MM.1S (cell line): ENCODE data around the gene EPB41.

Experiments used
- DNase-seq: peaks from one replicate; pipeline ENCODE4 v3.0.0-alpha.2; 2015
- H2AFZ ChIP-seq: fragments of 300-600 bp; sonication (generic); 2 replicates; pipeline ENCODE4 v1.6.0; 2016; ENCODE audit warnings: antibody characterized with exemption, low read length
- H3F3A ChIP-seq: fragments of 300-600 bp; sonication (generic); 2 replicates; pipeline ENCODE4 v1.6.1; 2016; ENCODE audit warnings: mild to moderate bottlenecking, antibody characterized with exemption, low read length, moderate library complexity, mixed read lengths; ENCODE audit not compliant: insufficient read depth
- H3K27ac ChIP-seq: fragments of 300-600 bp; sonication (generic); 2 replicates; pipeline ENCODE4 v1.5.1; 2016; ENCODE audit warnings: mild to moderate bottlenecking, low read length
- H3K27me3 ChIP-seq: fragments of 300-600 bp; sonication (generic); replicated peaks from 2 replicates; pipeline ENCODE4 v1.6.0; 2016; ENCODE audit warnings: low read length; ENCODE audit not compliant: insufficient read depth
- H3K36me3 ChIP-seq: fragments of 300-600 bp; sonication (generic); replicated peaks from 2 replicates; pipeline ENCODE4 v1.6.1; 2016; ENCODE audit warnings: mild to moderate bottlenecking, low read length, mixed read lengths; ENCODE audit not compliant: insufficient read depth
- H3K4me1 ChIP-seq: fragments of 300-600 bp; sonication (generic); 2 replicates; pipeline ENCODE4 v1.6.1; 2016; ENCODE audit warnings: low read length, mixed read lengths
- H3K4me2 ChIP-seq: fragments of 300-600 bp; sonication (generic); 2 replicates; pipeline ENCODE4 v1.6.0; 2016; ENCODE audit warnings: low read depth, low read length
- H3K4me3 ChIP-seq: fragments of 300-600 bp; sonication (generic); 2 replicates; pipeline ENCODE4 v1.5.1; 2016; ENCODE audit warnings: low read length, mixed read lengths
- H3K79me2 ChIP-seq: fragments of 300-600 bp; sonication (generic); 2 replicates; pipeline ENCODE4 v1.6.1; 2016; ENCODE audit warnings: mixed run types, low read length, mixed read lengths
- H3K9ac ChIP-seq: fragments of 300-600 bp; sonication (generic); 2 replicates; pipeline ENCODE4 v1.6.1; 2016; ENCODE audit warnings: low read length, mixed read lengths
- H3K9me2 ChIP-seq: fragments of 300-600 bp; sonication (generic); replicated peaks from 2 replicates; pipeline ENCODE4 v1.6.1; 2016; ENCODE audit warnings: mild to moderate bottlenecking, low read length, mixed read lengths; ENCODE audit not compliant: insufficient read depth
- H3K9me3 ChIP-seq: fragments of 300-600 bp; sonication (generic); replicated peaks from 2 replicates; pipeline ENCODE4 v1.6.1; 2016; ENCODE audit warnings: mild to moderate bottlenecking, low read length, mixed read lengths; ENCODE audit not compliant: insufficient read depth
- H4K20me1 ChIP-seq: fragments of 300-600 bp; sonication (generic); 2 replicates; pipeline ENCODE4 v1.6.1; 2016; ENCODE audit warnings: mild to moderate bottlenecking, low read length, moderate library complexity, mixed read lengths; ENCODE audit not compliant: insufficient read depth
- CTCF ChIP-seq: fragments of 300-600 bp; sonication (generic); IDR thresholded peaks from 2 replicates; pipeline ENCODE4 v1.5.1; 2016; ENCODE audit warnings: antibody characterized with exemption, low read length, mixed read lengths
- EZH2 ChIP-seq: fragments of 300-600 bp; sonication (generic); optimal IDR thresholded peaks from 2 replicates; pipeline ENCODE3; 2017; ENCODE audit warnings: low read depth, mild to moderate bottlenecking, antibody characterized with exemption, low read length, mixed read lengths
- EZH2phosphoT487 ChIP-seq: fragments of 300-600 bp; sonication (generic); IDR thresholded peaks from 2 replicates; pipeline ENCODE4 v1.6.1; 2018; ENCODE audit warnings: antibody characterized with exemption, low read length

Gene EPB41

GRCh38 chr1:28894785-28895184 is 19.6 kb upstream of the EPB41 start:
- Histone ChIP-seq H4K20me1 (no peaks in the 10 kb centered on the region), H3K27me3 (no peaks in the 10 kb centered on the region), H3K27ac (no peak overlapping the region), H3K9me3 (no peaks in the 10 kb centered on the region), H3K79me2 (peaks cover 58% of the 10 kb centered on the region), H2AFZ (no peak overlapping the region), H3K4me1 (no peaks in the 10 kb centered on the region), H3F3A (no peaks in the 10 kb centered on the region), H3K4me2 (no peak overlapping the region), H3K4me3 (no peak overlapping the region), H3K36me3 (no peaks in the 10 kb centered on the region), H3K9ac (no peak overlapping the region), H3K9me2 (no peaks in the 10 kb centered on the region)
- DNase-seq: no peak
- TF ChIP-seq CTCF: no peak
- TF ChIP-seq EZH2: no peak
- TF ChIP-seq EZH2phosphoT487: no peak

GRCh38 chr1:28895896-28896608 is 18.3 kb upstream of the EPB41 start:
- Histone ChIP-seq H2AFZ (no peak overlapping the region), H3K4me1 (no peaks in the 10 kb centered on the region), H3F3A (no peaks in the 10 kb centered on the region), H3K9me2 (no peaks in the 10 kb centered on the region), H3K4me2 (no peak overlapping the region), H3K9ac (no peak overlapping the region), H3K36me3 (no peaks in the 10 kb centered on the region), H3K27ac (no peak overlapping the region), H3K27me3 (no peaks in the 10 kb centered on the region), H3K79me2 (peaks cover 55% of the 10 kb centered on the region), H3K9me3 (no peaks in the 10 kb centered on the region), H3K4me3 (no peak overlapping the region), H4K20me1 (no peaks in the 10 kb centered on the region)
- no peak for DNase-seq
- TF ChIP-seq CTCF: no peak
- TF ChIP-seq EZH2phosphoT487: no peak
- TF ChIP-seq EZH2: no peak

DNA sequence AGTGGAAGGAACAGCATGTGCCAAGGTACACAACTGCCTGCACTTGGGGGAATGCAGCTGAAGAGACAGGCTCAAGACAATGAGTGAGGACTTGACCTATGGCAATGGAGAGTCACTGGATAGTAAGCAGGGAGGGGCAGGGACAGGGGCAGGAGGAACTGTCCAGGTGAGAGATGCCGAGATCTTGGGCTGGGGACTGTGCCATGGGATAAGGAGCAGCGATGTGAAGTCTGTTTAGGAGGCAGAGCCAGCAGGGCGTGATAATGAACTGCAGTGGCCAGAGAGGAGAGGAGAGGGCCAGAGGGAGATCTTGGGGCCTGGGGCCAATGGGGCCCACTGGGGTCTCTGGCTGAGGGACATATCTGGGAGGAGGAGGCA is 17.8 kb upstream of the EPB41 start:
- no peaks in the 10 kb centered on the region for H4K20me1 ChIP-seq
- H3K27me3 ChIP-seq: no peaks in the 10 kb centered on the region
- no peaks in the 10 kb centered on the region for H3K36me3 ChIP-seq
- H3K9me3 ChIP-seq: no peaks in the 10 kb centered on the region
- TF ChIP-seq CTCF (no peak), EZH2 (no peak)
- H3K27ac ChIP-seq: no peak overlapping the region
- no peak overlapping the region for H3K4me3 ChIP-seq
- no peaks in the 10 kb centered on the region for H3K9me2 ChIP-seq
- no peaks in the 10 kb centered on the region for H3K4me1 ChIP-seq
- no peak overlapping the region for H3K4me2 ChIP-seq
- H3K79me2 ChIP-seq: peaks cover 53% of the 10 kb centered on the region
- no peaks in the 10 kb centered on the region for H3F3A ChIP-seq
- no peak for DNase-seq
- no peak overlapping the region for H2AFZ ChIP-seq
- H3K9ac ChIP-seq: no peak overlapping the region
